Osteoblast (primary cell): Measurements from ENCODE around the gene MGAT5. TPM values are rescaled to one million over a fixed set of nuclear protein-coding genes. Genes with fewer than 3 reads are reported as not detected.

Experiments used
- DNase-seq: peaks from one replicate; pipeline ENCODE4 v3.0.0; 2011; ENCODE audit warnings: low spot score, mixed read lengths; ENCODE audit not compliant: insufficient read length; ENCODE audit errors: missing footprints
- H2AFZ ChIP-seq: 2 replicates; pipeline ENCODE4 v1.6.0; 2011; ENCODE audit warnings: mild to moderate bottlenecking, low read length
- H3K27ac ChIP-seq: 2 replicates; pipeline ENCODE4 v1.5.1; 2011; ENCODE audit warnings: mild to moderate bottlenecking, low read depth, low read length, moderate library complexity
- H3K27me3 ChIP-seq: 2 replicates; pipeline ENCODE4 v1.6.0; 2012; ENCODE audit warnings: mild to moderate bottlenecking, control low read depth, inconsistent platforms, low read length, moderate library complexity; ENCODE audit not compliant: insufficient read depth
- H3K36me3 ChIP-seq: 2 replicates; pipeline ENCODE4 v1.5.1; 2011; ENCODE audit warnings: mild to moderate bottlenecking, low read length, control low read depth, moderate library complexity; ENCODE audit not compliant: insufficient read depth
- H3K4me1 ChIP-seq: 2 replicates; pipeline ENCODE4 v1.5.1; 2011; ENCODE audit warnings: mild to moderate bottlenecking, low read length, control low read depth, moderate library complexity; ENCODE audit not compliant: insufficient read depth
- H3K4me2 ChIP-seq: 2 replicates; pipeline ENCODE4 v1.6.0; 2011; ENCODE audit warnings: mild to moderate bottlenecking, low read length; ENCODE audit not compliant: insufficient read depth
- H3K4me3 ChIP-seq: fragments of 200-600 bp; sonication (generic); 3 replicates; pipeline ENCODE4 v1.5.1; 2012; ENCODE audit warnings: mild to moderate bottlenecking, low read length, inconsistent platforms; ENCODE audit not compliant: insufficient read depth
- H3K79me2 ChIP-seq: 2 replicates; pipeline ENCODE4 v1.6.0; 2012; ENCODE audit warnings: mild to moderate bottlenecking, low read length, control low read depth, inconsistent platforms; ENCODE audit not compliant: insufficient read depth
- H3K9me3 ChIP-seq: 2 replicates; pipeline ENCODE4 v1.5.1; 2011; ENCODE audit warnings: low read depth, low read length, control low read depth
- H4K20me1 ChIP-seq: 2 replicates; pipeline ENCODE4 v1.6.0; 2012; ENCODE audit warnings: mild to moderate bottlenecking, low read length, control low read depth; ENCODE audit not compliant: insufficient read depth
- CTCF ChIP-seq: IDR thresholded peaks from 2 replicates; pipeline ENCODE4 v1.5.1; 2011; ENCODE audit warnings: mild to moderate bottlenecking, low read depth, low read length, moderate library complexity; ENCODE audit errors: extremely low read depth
- total RNA-seq: library from RNA; depleted of rRNA; stranded (reverse); fragments of >200 nt; gene quantifications from 2 replicates; pipeline ENCODE4 v1.2.3, GENCODE V29; 2012

MGAT5 gene
- total RNA-seq, 1 donor = 29.7 TPM

GRCh38 chr2:134420259-134420658 is 166.4 kb downstream of the MGAT5 start:
- no peaks in the 10 kb centered on the region for H3K27me3 ChIP-seq
- H3K4me1 ChIP-seq = peaks cover 4% of the 10 kb centered on the region
- no peak overlapping the region for H2AFZ ChIP-seq
- no peak overlapping the region for H3K27ac ChIP-seq
- no peak for TF ChIP-seq CTCF
- no peak overlapping the region for H3K4me2 ChIP-seq
- H4K20me1 ChIP-seq = no peaks in the 10 kb centered on the region
- no peaks in the 10 kb centered on the region for H3K9me3 ChIP-seq
- no peak for DNase-seq
- H3K79me2 ChIP-seq = no peaks in the 10 kb centered on the region
- H3K4me3 ChIP-seq = no peak overlapping the region
- H3K36me3 ChIP-seq = peaks cover 4% of the 10 kb centered on the region

- Histone ChIP-seq H3K4me3 (no peak overlapping the region), H3K36me3 (peaks cover 4% of the 10 kb centered on the region), H3K4me2 (no peak overlapping the region), H4K20me1 (no peaks in the 10 kb centered on the region), H3K27ac (no peak overlapping the region), H3K9me3 (no peaks in the 10 kb centered on the region), H3K4me1 (peaks cover 4% of the 10 kb centered on the region), H2AFZ (no peak overlapping the region), H3K79me2 (no peaks in the 10 kb centered on the region), H3K27me3 (no peaks in the 10 kb centered on the region)
- no peak for DNase-seq
- no peak for TF ChIP-seq CTCF
Measured at GRCh38 chr2:134420920-134421319, 167.0 kb downstream of the MGAT5 start.

GRCh38 chr2:134421556-134422328 is 167.9 kb downstream of the MGAT5 start:
- Histone ChIP-seq H3K36me3 (peaks cover 4% of the 10 kb centered on the region), H3K27ac (no peak overlapping the region), H3K4me2 (no peak overlapping the region)

More at GRCh38 chr2:134421556-134422328, 167.9 kb downstream of the MGAT5 start:
- no peaks in the 10 kb centered on the region for H3K79me2 ChIP-seq
- no peaks in the 10 kb centered on the region for H3K9me3 ChIP-seq
- no peaks in the 10 kb centered on the region for H4K20me1 ChIP-seq
- peaks cover 4% of the 10 kb centered on the region for H3K4me1 ChIP-seq
- no peak for TF ChIP-seq CTCF
- H3K27me3 ChIP-seq = no peaks in the 10 kb centered on the region
- H3K4me3 ChIP-seq = no peak overlapping the region
- DNase-seq = no peak
- no peak overlapping the region for H2AFZ ChIP-seq
